ENCODE results near the gene NAV2.

NAV2 gene

GRCh38 chr11:19767627-19768151 is 55.1 kb downstream of the NAV2 start:
- TF ChIP-seq, protein P1, sequence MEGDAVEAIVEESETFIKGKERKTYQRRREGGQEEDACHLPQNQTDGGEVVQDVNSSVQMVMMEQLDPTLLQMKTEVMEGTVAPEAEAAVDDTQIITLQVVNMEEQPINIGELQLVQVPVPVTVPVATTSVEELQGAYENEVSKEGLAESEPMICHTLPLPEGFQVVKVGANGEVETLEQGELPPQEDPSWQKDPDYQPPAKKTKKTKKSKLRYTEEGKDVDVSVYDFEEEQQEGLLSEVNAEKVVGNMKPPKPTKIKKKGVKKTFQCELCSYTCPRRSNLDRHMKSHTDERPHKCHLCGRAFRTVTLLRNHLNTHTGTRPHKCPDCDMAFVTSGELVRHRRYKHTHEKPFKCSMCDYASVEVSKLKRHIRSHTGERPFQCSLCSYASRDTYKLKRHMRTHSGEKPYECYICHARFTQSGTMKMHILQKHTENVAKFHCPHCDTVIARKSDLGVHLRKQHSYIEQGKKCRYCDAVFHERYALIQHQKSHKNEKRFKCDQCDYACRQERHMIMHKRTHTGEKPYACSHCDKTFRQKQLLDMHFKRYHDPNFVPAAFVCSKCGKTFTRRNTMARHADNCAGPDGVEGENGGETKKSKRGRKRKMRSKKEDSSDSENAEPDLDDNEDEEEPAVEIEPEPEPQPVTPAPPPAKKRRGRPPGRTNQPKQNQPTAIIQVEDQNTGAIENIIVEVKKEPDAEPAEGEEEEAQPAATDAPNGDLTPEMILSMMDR (IDR thresholded peaks at IDR 0.05; ENCODE audit: low read depth, low read length, missing control alignments) = no peak
- DNase-seq = no peak
- Histone ChIP-seq H3K27me3 (replicated peaks) (no peaks in the 10 kb centered on the region), H3K36me3 (replicated peaks) (no peaks in the 10 kb centered on the region), H3K27ac (no peak overlapping the region), H3K4me3 (ENCODE audit: low read depth, low read length) (no peak overlapping the region)
- in situ Hi-C loops (cut with HindIII; ENCODE audit: low pct_ligation_motif_present, low sequenced_read_pairs) = no loop called here

- no peak overlapping the region for H3K27ac ChIP-seq
- in situ Hi-C loops (cut with HindIII; ENCODE audit: low pct_ligation_motif_present, low sequenced_read_pairs) = no loop called here
Observed at GRCh38 chr11:19768197-19768596, 55.6 kb downstream of the NAV2 start.

GRCh38 chr11:19768815-19769214 is 56.2 kb downstream of the NAV2 start:
- no peaks in the 10 kb centered on the region for H3K27me3 ChIP-seq (replicated peaks)
- in situ Hi-C loops (cut with HindIII; ENCODE audit: low pct_ligation_motif_present, low sequenced_read_pairs) = no loop called here

More at GRCh38 chr11:19768197-19768596, 55.6 kb downstream of the NAV2 start:
- Histone ChIP-seq H3K4me3 (ENCODE audit: low read depth, low read length) (no peak overlapping the region), H3K27me3 (replicated peaks) (no peaks in the 10 kb centered on the region), H3K36me3 (replicated peaks) (no peaks in the 10 kb centered on the region)
- TF ChIP-seq, protein P1 (IDR thresholded peaks at IDR 0.05; ENCODE audit: low read depth, low read length, missing control alignments) = no peak
- DNase-seq = no peak

GRCh38 chr11:19769820-19770219 is 57.2 kb downstream of the NAV2 start:
- Histone ChIP-seq H3K27me3 (replicated peaks) (no peaks in the 10 kb centered on the region), H3K27ac (no peak overlapping the region), H3K4me3 (ENCODE audit: low read depth, low read length) (no peak overlapping the region), H3K36me3 (replicated peaks) (no peaks in the 10 kb centered on the region)
- peak; percentile 50 for DNase-seq
- in situ Hi-C loops (cut with HindIII; ENCODE audit: low pct_ligation_motif_present, low sequenced_read_pairs) = no loop called here
- TF ChIP-seq, protein P1 (IDR thresholded peaks at IDR 0.05; ENCODE audit: low read depth, low read length, missing control alignments) = no peak

More at GRCh38 chr11:19768815-19769214, 56.2 kb downstream of the NAV2 start:
- H3K36me3 ChIP-seq (replicated peaks) = no peaks in the 10 kb centered on the region
- no peak overlapping the region for H3K27ac ChIP-seq
- DNase-seq = no peak
- H3K4me3 ChIP-seq (ENCODE audit: low read depth, low read length) = no peak overlapping the region
- TF ChIP-seq, protein P1 (IDR thresholded peaks at IDR 0.05; ENCODE audit: low read depth, low read length, missing control alignments) = no peak

GRCh38 chr11:19770277-19770676 is 57.6 kb downstream of the NAV2 start:
- Histone ChIP-seq H3K4me3 (ENCODE audit: low read depth, low read length) (no peak overlapping the region), H3K27me3 (replicated peaks) (no peaks in the 10 kb centered on the region), H3K27ac (no peak overlapping the region), H3K36me3 (replicated peaks) (no peaks in the 10 kb centered on the region)
- in situ Hi-C loops (cut with HindIII; ENCODE audit: low pct_ligation_motif_present, low sequenced_read_pairs) = no loop called here
- TF ChIP-seq, protein P1 (IDR thresholded peaks at IDR 0.05; ENCODE audit: low read depth, low read length, missing control alignments) = no peak
- no peak for DNase-seq

- no peak for DNase-seq
- H3K27me3 ChIP-seq (replicated peaks) = no peaks in the 10 kb centered on the region
- TF ChIP-seq, protein P1 (IDR thresholded peaks at IDR 0.05; ENCODE audit: low read depth, low read length, missing control alignments) = no peak
- no peaks in the 10 kb centered on the region for H3K36me3 ChIP-seq (replicated peaks)
- no peak overlapping the region for H3K27ac ChIP-seq
- in situ Hi-C loops (cut with HindIII; ENCODE audit: low pct_ligation_motif_present, low sequenced_read_pairs) = no loop called here
- no peak overlapping the region for H3K4me3 ChIP-seq (ENCODE audit: low read depth, low read length)
Observed at GRCh38 chr11:19771463-19771862, 58.8 kb downstream of the NAV2 start.
